NCI-H2029 (cell line): ENCODE measurements around the gene CTSG.
"Not testable (repeated sequence)": the region's sequence is repeated elsewhere in the genome, so short reads cannot be mapped to it uniquely, and the experiment has no call there.

Experiments
- DNase-seq: peaks from one replicate; lab custom pipeline; 2025; lab: John Stamatoyannopoulos, UW

The CTSG gene

DNA sequence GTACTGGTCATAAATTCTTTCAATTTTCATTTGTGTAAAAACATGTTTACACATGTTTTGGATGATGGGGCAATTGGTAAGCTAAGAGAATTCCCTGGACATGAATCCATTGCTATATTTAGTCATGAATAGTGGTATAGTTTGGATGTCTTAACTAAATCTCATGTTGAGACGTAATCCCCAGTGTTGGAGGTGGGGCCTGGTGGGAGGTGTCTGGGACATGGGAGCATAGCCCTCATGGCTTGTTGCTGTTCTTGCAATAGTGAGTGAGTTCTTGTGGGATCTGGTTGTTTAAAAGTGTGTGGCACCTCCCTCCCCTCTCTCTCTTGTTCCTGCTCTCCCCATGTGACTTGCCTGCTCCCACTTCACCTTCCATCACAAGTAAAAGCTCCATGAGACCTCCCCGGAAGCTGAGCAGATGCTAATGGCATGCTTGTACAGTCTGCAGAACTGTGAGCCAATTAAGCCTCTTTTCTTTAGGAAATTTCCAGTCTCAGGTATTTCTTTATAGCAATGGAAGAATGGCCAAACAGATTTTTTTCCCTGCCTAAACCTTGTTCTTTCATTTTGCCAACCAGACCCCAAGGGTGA is 33.6 kb downstream of the CTSG start:
- no peak for DNase-seq

DNA sequence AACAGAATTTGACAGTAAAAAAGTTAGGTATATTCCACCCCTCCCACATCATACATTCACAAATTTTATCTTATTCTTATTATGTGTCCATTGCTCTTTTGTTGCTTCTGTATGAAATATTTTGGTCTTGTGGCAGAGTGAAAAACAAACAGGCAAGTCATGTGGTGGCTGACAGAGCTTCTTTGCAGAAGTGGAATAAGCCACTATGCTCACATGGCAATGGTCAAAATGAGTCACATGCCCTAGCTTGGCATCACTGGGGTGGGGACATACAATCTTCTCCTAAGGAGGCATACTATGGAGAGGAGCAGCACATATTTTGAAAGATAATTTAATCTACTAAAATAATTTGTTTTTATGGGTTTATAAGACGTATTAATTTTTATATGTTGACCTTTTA is 40.3 kb downstream of the CTSG start:
- DNase-seq, result no peak

DNA sequence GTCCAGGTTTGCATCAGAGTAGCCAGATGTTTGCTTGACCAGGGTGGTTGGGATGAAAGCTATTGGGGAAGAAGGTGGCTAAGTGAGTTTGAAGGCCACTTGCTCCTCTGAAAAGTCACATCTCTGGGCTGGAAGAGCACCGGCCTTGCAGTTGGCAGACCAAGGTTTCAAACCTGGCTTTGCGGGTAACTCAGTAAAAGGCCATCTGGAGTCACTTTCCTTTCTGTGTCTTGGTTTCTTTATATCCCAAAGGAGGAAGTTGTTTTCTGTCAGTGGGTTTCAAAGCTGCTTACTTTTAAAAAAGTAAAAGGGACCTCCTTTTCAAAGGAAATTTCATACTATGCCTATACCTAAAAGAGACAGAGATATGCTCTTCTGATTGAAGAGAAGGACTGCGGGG is 41.8 kb downstream of the CTSG start:
- DNase-seq, result no peak

DNA sequence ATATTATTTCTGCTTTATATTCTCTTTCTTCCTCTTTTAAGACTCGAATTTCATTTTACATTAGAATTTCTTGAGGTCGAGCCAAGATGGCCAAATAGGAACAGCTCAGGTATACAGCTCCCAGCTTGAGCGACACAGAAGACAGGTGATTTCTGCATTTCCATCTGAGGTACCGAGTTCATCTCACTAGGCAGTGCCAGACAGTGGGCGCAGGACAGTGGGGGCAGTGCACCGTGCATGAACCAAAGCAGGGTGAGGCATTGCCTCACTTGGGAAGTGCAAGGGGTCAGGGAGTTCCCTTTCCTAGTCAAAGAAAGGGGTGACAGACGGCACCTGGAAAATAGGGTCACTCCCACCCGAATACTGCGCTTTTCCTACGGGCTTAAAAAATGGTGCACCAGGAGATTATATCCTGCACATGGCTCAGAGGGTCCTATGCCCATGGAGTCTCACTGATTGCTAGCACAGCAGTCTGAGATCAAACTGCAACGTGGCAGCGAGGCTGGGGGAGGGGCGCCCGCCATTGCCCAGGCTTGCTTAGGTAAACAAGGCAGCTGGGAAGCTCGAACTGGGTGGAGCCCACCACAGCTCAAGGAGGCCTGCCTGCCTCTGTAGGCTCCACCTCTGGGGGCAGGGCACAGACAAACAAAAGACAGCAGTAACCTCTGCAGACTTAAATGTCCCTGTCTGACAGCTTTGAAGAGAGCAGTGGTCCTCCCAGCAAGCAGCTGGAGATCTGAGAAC is 50.0 kb downstream of the CTSG start:
- not testable (repeated sequence) for DNase-seq
